WERI-Rb-1 (cell line): ENCODE measurements around the gene ADIPOR2.

Source experiments
- DNase-seq: peaks from one replicate; pipeline ENCODE4 v3.0.0-alpha.2; 2020
- H3K27ac ChIP-seq: fragments of 250-450 bp; sonication (Bioruptor Pico); 2 replicates; pipeline ENCODE4 v1.5.1; 2020; ENCODE audit warnings: mild to moderate bottlenecking, moderate library complexity
- H3K27me3 ChIP-seq: fragments of 250-450 bp; sonication (Bioruptor Pico); 2 replicates; pipeline ENCODE4 v1.5.1; 2021; ENCODE audit warnings: mild to moderate bottlenecking, low read depth, moderate library complexity; ENCODE audit not compliant: insufficient read depth, severe bottlenecking
- H3K36me3 ChIP-seq: fragments of 250-450 bp; sonication (Bioruptor Pico); 2 replicates; pipeline ENCODE4 v1.5.1; 2020; ENCODE audit warnings: mild to moderate bottlenecking, moderate library complexity
- H3K4me3 ChIP-seq: 2 replicates; pipeline ENCODE4 v1.5.1; 2011; ENCODE audit warnings: low read depth, mild to moderate bottlenecking, control low read depth, low read length
- H3K9me3 ChIP-seq: fragments of 250-450 bp; sonication (Bioruptor Pico); 2 replicates; pipeline ENCODE4 v1.5.1; 2021; ENCODE audit warnings: mild to moderate bottlenecking, moderate library complexity; ENCODE audit not compliant: severe bottlenecking
- TF ChIP-seq, protein P1 (sequence below): IDR thresholded peaks from 2 replicates; pipeline ENCODE4 v1.5.1; 2011; ENCODE audit warnings: low read depth, mild to moderate bottlenecking, control low read depth, inconsistent platforms, low read length

ADIPOR2 gene

DNA sequence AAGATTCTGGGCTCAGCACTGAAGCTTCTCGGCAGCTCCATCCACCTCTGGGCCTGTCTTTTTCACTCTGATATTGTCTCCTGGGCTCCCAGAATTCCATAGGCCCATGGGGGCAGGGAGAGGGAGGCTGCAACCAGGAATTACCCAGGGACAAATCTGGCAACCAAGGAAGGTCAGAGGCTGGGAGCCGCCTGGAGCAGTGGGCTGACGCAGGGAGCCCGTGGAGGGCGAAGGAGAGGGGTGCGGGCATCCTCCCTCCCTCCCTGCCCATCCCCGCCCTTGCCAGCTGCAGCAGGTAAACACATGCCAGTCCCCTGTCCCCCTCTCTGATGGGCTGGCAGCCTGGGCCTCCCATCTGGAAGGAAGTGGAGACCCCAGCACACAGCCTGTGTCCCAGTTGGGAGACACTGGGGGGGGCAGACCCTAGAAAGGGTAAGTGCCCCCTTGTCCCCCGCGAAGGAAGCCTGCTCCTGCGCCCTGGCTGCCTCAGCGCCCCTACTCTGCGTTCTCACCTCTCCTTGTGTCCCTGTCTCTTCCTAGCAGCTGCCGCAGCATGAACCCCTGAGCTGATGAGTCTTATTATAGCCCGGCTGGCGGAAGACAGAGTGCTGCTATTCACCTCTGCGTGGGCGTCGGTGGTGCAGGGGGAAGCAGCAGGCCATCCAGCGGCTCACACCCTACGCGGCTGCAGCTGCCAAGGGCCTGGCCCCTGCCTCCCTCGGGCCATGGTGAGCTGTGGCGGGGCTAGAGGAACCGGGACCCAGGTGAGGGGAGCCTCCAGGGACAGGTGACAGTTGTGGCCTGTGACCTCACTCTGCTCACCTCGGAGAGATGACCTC lies 136.2 kb downstream of the ADIPOR2 start:
- no peaks in the 10 kb centered on the region for H3K36me3 ChIP-seq
- no peak for DNase-seq
- H3K27ac ChIP-seq, result no peak overlapping the region
- H3K4me3 ChIP-seq, result no peak overlapping the region
- no peaks in the 10 kb centered on the region for H3K9me3 ChIP-seq
- TF ChIP-seq, protein P1, sequence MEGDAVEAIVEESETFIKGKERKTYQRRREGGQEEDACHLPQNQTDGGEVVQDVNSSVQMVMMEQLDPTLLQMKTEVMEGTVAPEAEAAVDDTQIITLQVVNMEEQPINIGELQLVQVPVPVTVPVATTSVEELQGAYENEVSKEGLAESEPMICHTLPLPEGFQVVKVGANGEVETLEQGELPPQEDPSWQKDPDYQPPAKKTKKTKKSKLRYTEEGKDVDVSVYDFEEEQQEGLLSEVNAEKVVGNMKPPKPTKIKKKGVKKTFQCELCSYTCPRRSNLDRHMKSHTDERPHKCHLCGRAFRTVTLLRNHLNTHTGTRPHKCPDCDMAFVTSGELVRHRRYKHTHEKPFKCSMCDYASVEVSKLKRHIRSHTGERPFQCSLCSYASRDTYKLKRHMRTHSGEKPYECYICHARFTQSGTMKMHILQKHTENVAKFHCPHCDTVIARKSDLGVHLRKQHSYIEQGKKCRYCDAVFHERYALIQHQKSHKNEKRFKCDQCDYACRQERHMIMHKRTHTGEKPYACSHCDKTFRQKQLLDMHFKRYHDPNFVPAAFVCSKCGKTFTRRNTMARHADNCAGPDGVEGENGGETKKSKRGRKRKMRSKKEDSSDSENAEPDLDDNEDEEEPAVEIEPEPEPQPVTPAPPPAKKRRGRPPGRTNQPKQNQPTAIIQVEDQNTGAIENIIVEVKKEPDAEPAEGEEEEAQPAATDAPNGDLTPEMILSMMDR, result no peak
- H3K27me3 ChIP-seq, result no peaks in the 10 kb centered on the region

DNA sequence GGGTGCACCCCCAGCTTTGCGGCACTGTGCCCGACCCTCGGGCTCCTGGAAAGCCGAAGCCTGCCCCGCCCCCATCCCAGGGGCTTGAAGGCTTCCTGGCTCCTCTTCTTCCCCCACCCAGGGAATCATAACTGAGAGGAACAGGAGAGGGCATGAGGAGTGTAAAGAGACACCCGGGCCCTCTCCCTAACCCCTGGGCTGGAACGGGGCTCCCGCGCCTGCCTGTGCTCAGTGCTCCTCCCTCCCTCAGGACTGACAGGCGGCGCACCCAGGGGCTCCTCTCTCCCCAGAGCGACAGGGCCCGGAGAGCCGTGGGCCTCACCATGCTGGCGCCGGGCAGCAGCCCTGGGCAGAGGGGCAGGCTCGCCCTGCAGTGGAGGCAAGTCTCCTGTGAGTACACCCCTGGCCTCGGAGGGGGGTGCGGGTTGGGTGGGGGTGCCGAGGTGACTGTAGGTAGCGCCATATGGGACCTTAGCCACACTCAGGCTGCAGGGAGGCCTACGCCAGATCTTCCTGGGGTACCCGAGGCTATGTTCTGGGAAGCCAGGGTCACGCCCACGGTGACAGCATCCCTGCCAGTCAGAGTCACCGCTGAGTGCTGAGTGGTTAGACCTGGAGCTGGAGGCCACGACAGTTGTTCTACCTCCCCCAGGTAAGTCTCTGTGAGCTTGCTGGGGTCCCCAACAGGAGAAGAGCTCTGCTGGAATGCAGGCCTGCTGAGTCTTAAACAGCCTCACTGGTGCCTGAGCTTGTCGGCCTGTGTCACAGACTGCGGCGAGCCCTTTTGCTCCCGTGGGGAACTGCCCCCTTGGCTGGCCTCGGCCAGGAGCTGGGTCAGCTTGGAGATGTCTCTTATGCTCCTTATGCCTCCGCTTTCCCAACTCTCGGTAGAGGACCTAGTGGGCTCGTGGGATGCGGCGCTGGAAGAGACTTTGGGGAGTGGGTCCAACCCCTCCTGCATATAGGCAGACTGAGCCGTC lies 137.2 kb downstream of the ADIPOR2 start:
- DNase-seq, result peak; percentile 51
- no peak overlapping the region for H3K4me3 ChIP-seq
- no peaks in the 10 kb centered on the region for H3K36me3 ChIP-seq
- TF ChIP-seq, protein P1, result no peak
- H3K9me3 ChIP-seq, result no peaks in the 10 kb centered on the region
- H3K27me3 ChIP-seq, result no peaks in the 10 kb centered on the region
- H3K27ac ChIP-seq, result no peak overlapping the region

DNA sequence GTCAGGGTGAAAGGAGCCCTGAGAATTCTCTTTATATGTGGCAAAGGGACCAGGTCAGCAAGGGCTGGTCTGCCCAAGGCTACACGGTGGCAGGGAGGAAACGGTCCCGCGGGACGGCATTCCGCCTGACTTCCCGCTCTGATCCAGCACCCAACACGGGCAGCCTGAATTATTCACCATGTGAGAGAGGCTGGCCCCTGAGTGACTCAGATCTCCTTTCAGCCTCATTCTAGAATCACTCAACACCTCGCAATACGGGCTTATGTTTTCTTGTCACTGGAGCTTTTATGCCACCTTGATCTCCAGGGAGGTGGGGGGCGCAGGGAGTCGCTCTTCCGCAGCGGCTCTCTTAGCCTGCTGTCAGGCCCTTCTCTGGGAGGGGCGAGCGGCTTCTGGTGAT lies 138.0 kb downstream of the ADIPOR2 start:
- TF ChIP-seq, protein P1, result no peak
- Histone ChIP-seq H3K4me3 (no peak overlapping the region), H3K27me3 (no peaks in the 10 kb centered on the region)

DNA sequence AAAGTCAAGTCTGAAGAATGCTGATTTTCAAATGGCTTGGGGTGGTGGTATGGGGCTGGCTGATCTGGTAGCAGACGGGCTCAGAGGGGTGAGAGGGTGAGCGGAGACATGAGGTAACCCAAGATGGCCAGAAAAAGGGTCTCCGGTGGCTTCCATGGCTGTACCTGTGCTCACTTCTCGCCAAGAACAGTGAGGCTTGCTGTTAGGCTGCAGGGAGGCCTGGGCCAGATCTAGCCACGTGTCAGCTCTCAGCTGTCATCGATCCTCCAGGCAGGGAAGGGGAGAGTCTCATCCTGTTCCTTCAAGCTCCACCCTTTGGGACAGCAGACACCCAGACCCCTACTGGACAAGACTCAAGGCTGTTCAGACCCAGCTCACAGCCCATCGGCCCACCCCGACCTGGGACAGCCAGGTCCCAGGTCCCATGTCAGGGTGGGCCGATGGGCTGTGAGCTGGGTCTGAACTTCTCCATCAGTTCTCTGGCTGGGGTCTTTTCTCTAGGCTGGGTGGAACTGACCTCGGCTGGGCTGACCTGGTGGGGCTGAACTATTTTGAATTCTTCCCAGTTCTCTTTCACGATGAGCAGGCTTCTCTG lies 138.5 kb downstream of the ADIPOR2 start:
- DNase-seq, result no peak
- no peak overlapping the region for H3K4me3 ChIP-seq
- no peaks in the 10 kb centered on the region for H3K36me3 ChIP-seq
- TF ChIP-seq, protein P1, result no peak
- no peak overlapping the region for H3K27ac ChIP-seq
- no peaks in the 10 kb centered on the region for H3K27me3 ChIP-seq
- H3K9me3 ChIP-seq, result no peaks in the 10 kb centered on the region

More for the DNA sequence above, 138.0 kb downstream of the ADIPOR2 start:
- DNase-seq, result no peak
- Histone ChIP-seq H3K27ac (no peak overlapping the region), H3K36me3 (no peaks in the 10 kb centered on the region), H3K9me3 (no peaks in the 10 kb centered on the region)

DNA sequence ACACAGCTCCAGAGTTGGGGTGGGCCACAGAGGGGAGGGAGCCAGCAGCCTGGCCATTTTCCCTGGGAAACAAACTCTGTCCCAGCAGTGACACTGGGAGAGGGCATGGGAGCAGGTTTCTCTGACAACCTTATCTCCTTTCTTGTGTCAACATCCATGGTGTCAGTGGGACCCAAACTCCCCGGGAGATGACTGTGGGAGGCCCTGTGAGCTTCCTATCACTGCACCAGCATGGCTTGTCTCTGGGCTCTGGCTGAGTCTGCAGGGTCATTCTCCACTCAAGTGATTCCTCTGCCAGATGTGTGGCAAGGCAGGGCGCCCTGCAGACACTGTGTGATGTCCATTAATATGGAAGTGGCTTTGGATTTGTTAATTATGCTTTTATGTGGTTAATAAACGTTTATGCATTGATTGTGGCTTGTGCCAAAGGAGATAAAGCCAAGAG lies 139.6 kb downstream of the ADIPOR2 start:
- H3K36me3 ChIP-seq, result no peaks in the 10 kb centered on the region
- no peak overlapping the region for H3K4me3 ChIP-seq
- H3K27ac ChIP-seq, result no peak overlapping the region
- DNase-seq, result no peak
- H3K27me3 ChIP-seq, result no peaks in the 10 kb centered on the region
- no peaks in the 10 kb centered on the region for H3K9me3 ChIP-seq
- TF ChIP-seq, protein P1, result no peak
